GM12878 (cell line): ENCODE data around the gene ADCY9.

Experiments
- CREM ChIP-seq: IDR thresholded peaks from 2 replicates; pipeline ENCODE4 v1.6.1; 2014; ENCODE audit warnings: antibody characterized with exemption, low read depth
- EZH2 ChIP-seq: IDR thresholded peaks from 2 replicates; pipeline ENCODE4 v1.6.1; 2012; ENCODE audit warnings: low read depth, mild to moderate bottlenecking, control low read depth, inconsistent platforms, low read length, borderline replicate concordance; ENCODE audit not compliant: control insufficient read depth
- PKNOX1 ChIP-seq: fragments of 450-650 bp; IDR thresholded peaks from 2 replicates; pipeline ENCODE4 v1.6.1; 2016; ENCODE audit warnings: mild to moderate bottlenecking
- POLR2AphosphoS5 ChIP-seq: IDR thresholded peaks from 2 replicates; pipeline ENCODE4 v1.6.1; 2011; ENCODE audit warnings: mild to moderate bottlenecking, low read length, inconsistent platforms
- SMARCA5 ChIP-seq: fragments of 450-650 bp; IDR thresholded peaks from 2 replicates; pipeline ENCODE4 v1.6.1; 2017; ENCODE audit warnings: mild to moderate bottlenecking
- STAT3 ChIP-seq: IDR thresholded peaks from 2 replicates; pipeline ENCODE4 v1.6.1; 2011; ENCODE audit warnings: low read depth, low read length, improper control_type of control experiment
- ZNF274 ChIP-seq: IDR thresholded peaks from one replicate; pipeline ENCODE4 v1.8.0; 2011; ENCODE audit not compliant: insufficient read length, insufficient read depth
- TF ChIP-seq, protein P1 (sequence below), 3 experiments: IDR thresholded peaks in 2 of 3; conservative IDR thresholded peaks in 1 of 3; 2 replicates each; pipeline ENCODE4 v1.5.1; 2011; ENCODE audit warnings: low read depth in 3 of 3, low read length in 3 of 3, mild to moderate bottlenecking in 3 of 3, control low read depth in 2 of 3, moderate library complexity in 2 of 3, inconsistent platforms in 1 of 3, mixed read lengths in 1 of 3; ENCODE audit not compliant: control insufficient read depth in 2 of 3, insufficient read depth in 1 of 3; ENCODE audit errors: extremely low read depth in 1 of 3

DNA sequence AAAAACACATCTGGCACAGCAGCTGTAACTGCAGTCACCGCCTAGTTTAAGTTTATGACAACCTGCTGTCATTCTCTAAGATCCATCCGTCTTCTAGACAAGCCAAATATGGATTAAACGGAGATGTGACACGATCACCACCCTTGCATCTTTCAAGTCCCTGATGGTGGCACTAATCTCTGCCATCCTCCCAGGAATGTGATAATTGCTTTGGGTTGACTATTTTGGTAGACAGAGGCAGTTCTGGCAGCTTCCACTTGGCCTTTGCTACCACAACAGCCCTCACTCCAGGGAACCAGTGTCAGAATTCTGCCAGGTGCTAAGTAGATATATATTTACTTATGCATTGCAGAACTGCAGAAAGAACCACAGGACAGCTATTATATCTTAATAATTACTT lies 81.3 kb downstream of the ADCY9 start:
- TF ChIP-seq SMARCA5 (no peak), PKNOX1 (no peak), EZH2 (no peak), ZNF274 (no peak), POLR2AphosphoS5 (no peak), STAT3 (no peak), CREM (no peak)
- TF ChIP-seq, protein P1, sequence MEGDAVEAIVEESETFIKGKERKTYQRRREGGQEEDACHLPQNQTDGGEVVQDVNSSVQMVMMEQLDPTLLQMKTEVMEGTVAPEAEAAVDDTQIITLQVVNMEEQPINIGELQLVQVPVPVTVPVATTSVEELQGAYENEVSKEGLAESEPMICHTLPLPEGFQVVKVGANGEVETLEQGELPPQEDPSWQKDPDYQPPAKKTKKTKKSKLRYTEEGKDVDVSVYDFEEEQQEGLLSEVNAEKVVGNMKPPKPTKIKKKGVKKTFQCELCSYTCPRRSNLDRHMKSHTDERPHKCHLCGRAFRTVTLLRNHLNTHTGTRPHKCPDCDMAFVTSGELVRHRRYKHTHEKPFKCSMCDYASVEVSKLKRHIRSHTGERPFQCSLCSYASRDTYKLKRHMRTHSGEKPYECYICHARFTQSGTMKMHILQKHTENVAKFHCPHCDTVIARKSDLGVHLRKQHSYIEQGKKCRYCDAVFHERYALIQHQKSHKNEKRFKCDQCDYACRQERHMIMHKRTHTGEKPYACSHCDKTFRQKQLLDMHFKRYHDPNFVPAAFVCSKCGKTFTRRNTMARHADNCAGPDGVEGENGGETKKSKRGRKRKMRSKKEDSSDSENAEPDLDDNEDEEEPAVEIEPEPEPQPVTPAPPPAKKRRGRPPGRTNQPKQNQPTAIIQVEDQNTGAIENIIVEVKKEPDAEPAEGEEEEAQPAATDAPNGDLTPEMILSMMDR (IDR thresholded peaks at IDR 0.05 in 2 of 3, conservative IDR thresholded peaks at IDR 0.05 in 1 of 3; ENCODE audit: control insufficient read depth in 2 of 3, extremely low read depth in 1 of 3, insufficient read depth in 1 of 3, low read depth in 3 of 3, low read length in 3 of 3): no peak
